H1 (cell line): ENCODE data around the gene TM7SF3. TPM values are rescaled to one million over a fixed set of nuclear protein-coding genes. Genes with fewer than 3 reads are reported as not detected.

Experiments
- CTCF ChIA-PET: fragments of 300-600 bp; sonication (Branson Sonifier 250); formaldehyde crosslinking; loops from one replicate; lab custom pipeline; 2021; ENCODE audit not compliant: partially characterized antibody; lab: Charles Lee
- POLR2A ChIA-PET: fragments of 300-600 bp; sonication (Branson Sonifier 250); formaldehyde crosslinking; loops from one replicate; lab custom pipeline; 2021; ENCODE audit warnings: inconsistent platforms; ENCODE audit not compliant: partially characterized antibody; lab: Charles Lee
- DNase-seq, 2 experiments: peaks; one replicate each; pipeline versions ENCODE4 v3.0.0 to v3.0.0-alpha.2; 2010 to 2022; ENCODE audit warnings: low spot score in 2 of 2, low read depth in 1 of 2, mixed read lengths in 1 of 2
- FAIRE-seq: peaks from 2 replicates; lab custom pipeline; 2011; peaks lifted over from hg19 to GRCh38; lab: Jason Lieb, UNC
- H2AFZ ChIP-seq: 2 replicates; pipeline ENCODE4 v1.8.1; 2012; ENCODE audit warnings: low read length, inconsistent platforms
- H2AK5ac ChIP-seq: 2 replicates; pipeline ENCODE4 v1.6.1; 2013; ENCODE audit warnings: low read depth, low read length
- H2BK120ac ChIP-seq: replicated peaks from 2 replicates; pipeline ENCODE3; 2013; ENCODE audit warnings: low read depth, low read length, inconsistent platforms
- H2BK12ac ChIP-seq: 2 replicates; pipeline ENCODE4 v1.6.1; 2013; ENCODE audit warnings: low read depth, low read length
- H2BK15ac ChIP-seq: 2 replicates; pipeline ENCODE4 v1.6.1; 2013; ENCODE audit warnings: low read length
- H2BK20ac ChIP-seq: 2 replicates; pipeline ENCODE4 v1.6.1; 2013; ENCODE audit warnings: low read length
- H2BK5ac ChIP-seq: 2 replicates; pipeline ENCODE4 v1.6.1; 2013; ENCODE audit warnings: low read depth, low read length
- H3K14ac ChIP-seq: 2 replicates; pipeline ENCODE4 v1.6.1; 2013; ENCODE audit warnings: inconsistent platforms; ENCODE audit not compliant: insufficient read length
- H3K18ac ChIP-seq: 2 replicates; pipeline ENCODE4 v1.6.1; 2013; ENCODE audit warnings: low read length; ENCODE audit errors: extremely low read depth
- H3K23ac ChIP-seq: 2 replicates; pipeline ENCODE4 v1.6.1; 2013; ENCODE audit warnings: inconsistent platforms; ENCODE audit not compliant: insufficient read length
- H3K23me2 ChIP-seq: 2 replicates; pipeline ENCODE4 v1.6.1; 2013; ENCODE audit warnings: low read depth, low read length
- H3K27ac ChIP-seq: 2 replicates; pipeline ENCODE4 v1.6.1; 2011; ENCODE audit warnings: low read depth, low read length, inconsistent platforms
- H3K27me3 ChIP-seq, 4 experiments: replicated peaks in 1 of 4; 1 replicate in 1 of 4; 2 replicates in 3 of 4; pipeline versions ENCODE4 v1.6.1 to v1.8.1; 2011 to 2013; ENCODE audit warnings: low read length in 3 of 4, mild to moderate bottlenecking in 3 of 4, inconsistent platforms in 2 of 4, mixed read lengths in 2 of 4, moderate library complexity in 1 of 4; ENCODE audit not compliant: control insufficient read depth in 3 of 4, insufficient read depth in 3 of 4; ENCODE audit errors: extremely low read depth in 1 of 4
- H3K36me3 ChIP-seq, 4 experiments: 2 replicates each; pipeline versions ENCODE4 v1.6.1 to v1.8.1; 2011 to 2013; ENCODE audit warnings: mild to moderate bottlenecking in 4 of 4, low read length in 3 of 4, moderate library complexity in 2 of 4, control low read depth in 1 of 4, inconsistent platforms in 1 of 4; ENCODE audit not compliant: insufficient read depth in 4 of 4, control insufficient read depth in 2 of 4
- H3K4ac ChIP-seq: replicated peaks from 2 replicates; pipeline ENCODE3; 2013; ENCODE audit warnings: low read length, low read depth, mixed read lengths, inconsistent platforms; ENCODE audit not compliant: insufficient read length
- H3K4me1 ChIP-seq, 4 experiments: replicated peaks in 1 of 4; 1 replicate in 1 of 4; 2 replicates in 3 of 4; pipeline versions ENCODE4 v1.6.1 to v1.8.1; 2011 to 2013; ENCODE audit warnings: low read length in 3 of 4, inconsistent platforms in 2 of 4, mixed read lengths in 1 of 4; ENCODE audit not compliant: insufficient read depth in 4 of 4, control insufficient read depth in 3 of 4
- H3K4me2 ChIP-seq, 2 experiments: 2 replicates each; pipeline versions ENCODE4 v1.6.1 to v1.8.1; 2011 to 2013; ENCODE audit warnings: low read depth in 2 of 2, low read length in 2 of 2, control low read depth in 1 of 2, inconsistent platforms in 1 of 2, mild to moderate bottlenecking in 1 of 2; ENCODE audit not compliant: insufficient read depth in 1 of 2
- H3K4me3 ChIP-seq, 4 experiments: fragments of 200-600, 300-600 bp in 1 of 4; sonication (generic), shearing (Covaris generic), sonication (Bioruptor Twin) in 1 of 4; 2 replicates each; pipeline versions ENCODE4 v1.5.1 to v1.8.1; 2011 to 2016; ENCODE audit warnings: low read length in 4 of 4, low read depth in 3 of 4, control low read depth in 2 of 4, inconsistent platforms in 2 of 4, mild to moderate bottlenecking in 2 of 4, mixed read lengths in 1 of 4, moderate library complexity in 1 of 4; ENCODE audit not compliant: insufficient read depth in 2 of 4; ENCODE audit errors: extremely low read depth in 1 of 4
- H3K56ac ChIP-seq: replicated peaks from 2 replicates; pipeline ENCODE3; 2013; ENCODE audit warnings: low read depth, mild to moderate bottlenecking, mixed read lengths, low read length, inconsistent platforms; ENCODE audit not compliant: insufficient read length
- H3K79me1 ChIP-seq: 2 replicates; pipeline ENCODE4 v1.6.1; 2013; ENCODE audit warnings: low read depth, low read length, control low read depth
- H3K79me2 ChIP-seq, 2 experiments: 2 replicates each; pipeline versions ENCODE4 v1.6.1 to v1.8.1; 2012 to 2013; ENCODE audit warnings: low read length in 2 of 2, mild to moderate bottlenecking in 2 of 2, inconsistent platforms in 1 of 2; ENCODE audit not compliant: insufficient read depth in 2 of 2, control insufficient read depth in 1 of 2
- H3K9ac ChIP-seq, 4 experiments: replicated peaks in 1 of 4; 1 replicate in 1 of 4; 2 replicates in 3 of 4; pipeline versions ENCODE4 v1.6.1 to v1.8.1; 2011 to 2013; ENCODE audit warnings: low read depth in 3 of 4, low read length in 3 of 4, control low read depth in 2 of 4, mild to moderate bottlenecking in 2 of 4, moderate library complexity in 2 of 4, inconsistent platforms in 1 of 4; ENCODE audit errors: extremely low read depth in 1 of 4
- H3K9me3 ChIP-seq, 2 experiments: 2 replicates each; pipeline versions ENCODE4 v1.6.1 to v1.8.1; 2012 to 2013; ENCODE audit warnings: mild to moderate bottlenecking in 2 of 2, moderate library complexity in 2 of 2, control low read depth in 1 of 2, inconsistent platforms in 1 of 2, low read depth in 1 of 2, low read length in 1 of 2, mixed read lengths in 1 of 2; ENCODE audit not compliant: insufficient read depth in 2 of 2
- H4K20me1 ChIP-seq, 2 experiments: replicated peaks in 1 of 2; 2 replicates each; pipeline versions ENCODE3 to v1.8.1; 2011 to 2013; ENCODE audit warnings: inconsistent platforms in 2 of 2, low read length in 2 of 2, mild to moderate bottlenecking in 1 of 2; ENCODE audit not compliant: insufficient read depth in 2 of 2, control insufficient read depth in 1 of 2
- H4K5ac ChIP-seq: 2 replicates; pipeline ENCODE4 v1.6.1; 2013; ENCODE audit warnings: low read length, low read depth, mixed read lengths, inconsistent platforms; ENCODE audit not compliant: insufficient read length
- H4K8ac ChIP-seq: 2 replicates; pipeline ENCODE4 v1.8.0; 2013; ENCODE audit warnings: mild to moderate bottlenecking, moderate library complexity, low read length, inconsistent platforms; ENCODE audit not compliant: insufficient read depth; ENCODE audit errors: extremely low read depth
- H4K91ac ChIP-seq: replicated peaks from 2 replicates; pipeline ENCODE3; 2013; ENCODE audit warnings: low read length, mixed read lengths, inconsistent platforms; ENCODE audit not compliant: insufficient read length
- BCL11A ChIP-seq, 2 experiments: IDR thresholded peaks; one replicate each; pipeline ENCODE4 v1.6.1; 2011; ENCODE audit warnings: low read depth in 2 of 2, low read length in 2 of 2, mild to moderate bottlenecking in 2 of 2
- CEBPB ChIP-seq: IDR thresholded peaks from 2 replicates; pipeline ENCODE4 v1.6.1; 2012; ENCODE audit warnings: low read depth, low read length
- EGR1 ChIP-seq: IDR thresholded peaks from 2 replicates; pipeline ENCODE4 v1.6.1; 2011; ENCODE audit warnings: low read depth, low read length, borderline replicate concordance
- KDM1A ChIP-seq: fragments of 200-600, 300-600 bp; sonication (generic); IDR thresholded peaks from 2 replicates; pipeline ENCODE4 v1.7.1; 2016; ENCODE audit warnings: mild to moderate bottlenecking, low read length, borderline replicate concordance
- SRF ChIP-seq: IDR thresholded peaks from 2 replicates; pipeline ENCODE4 v1.6.1; 2011; ENCODE audit warnings: mild to moderate bottlenecking, low read depth, low read length, moderate library complexity
- WGBS, 2 experiments: shearing (Covaris generic) in 1 of 2; methylation state at CpG; one replicate each; pipeline versions ENCODE4 v1.1.6 to v1.1.7; 2013 to 2015; ENCODE audit warnings: low lambda C conversion rate in 2 of 2, mixed read lengths in 2 of 2, inconsistent platforms in 1 of 2, low coverage in 1 of 2, missing lambda C conversion rate in 1 of 2; ENCODE audit not compliant: insufficient replicate concordance in 2 of 2, insufficient coverage in 1 of 2, insufficient read length in 1 of 2; ENCODE audit errors: extremely low coverage in 1 of 2, missing lambda C conversion rate in 1 of 2; 5-methylcytosine and 5-hydroxymethylcytosine counted together
- polyA plus RNA-seq, 7 experiments: library from polyadenylated mRNA; depleted of rRNA in 3 of 7; stranded (reverse) in 5 of 7; unstranded in 2 of 7; fragments of >200 nt in 5 of 7; fragments of 200-250 nt in 2 of 7; gene quantifications; 1 replicate in 5 of 7; 2 replicates in 1 of 7; 4 replicates in 1 of 7; pipeline versions ENCODE4 v1.2.1 to v1.2.3, GENCODE V29; 2011 to 2013; ENCODE audit warnings: missing spikeins in 2 of 7, mixed read lengths in 2 of 7
- total RNA-seq: library from RNA; stranded (reverse); fragmentation: NEBNext Ultra II Directional; extraction: Animal tissue kit (Norgen Biotek cat#: 25700); gene quantifications from 2 replicates; pipeline ENCODE4 v1.2.1, GENCODE V29; 2021

The TM7SF3 gene
- total and polyA plus RNA-seq, 2 of the 8 experiments (the other 6 are each of a cell fraction or from before 2014, with no cell fraction given), result 57.9 to 77.2 TPM

DNA sequence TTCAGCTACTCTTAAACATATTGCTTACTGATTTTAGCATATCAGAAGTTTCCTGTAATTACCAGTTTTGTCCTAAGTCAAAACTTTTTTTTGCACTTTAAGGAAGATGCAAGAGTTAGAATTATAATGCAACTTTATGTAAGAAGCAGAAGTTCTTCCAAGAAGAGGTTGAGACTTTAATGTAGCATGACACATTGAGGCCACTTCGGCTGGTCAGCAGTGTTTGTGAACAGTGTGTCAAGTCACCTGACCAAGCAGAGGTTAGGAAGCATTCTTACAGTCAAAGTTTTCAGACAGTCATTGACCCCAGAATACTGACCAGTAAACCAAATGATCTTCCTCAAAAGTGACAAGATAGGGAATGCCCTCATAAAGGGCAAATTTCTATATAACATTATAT, 60.7 kb downstream of the TM7SF3 start:
- Histone ChIP-seq H3K79me1 (no peaks in the 10 kb centered on the region; the same call in 1 of the 2 replicates), H3K79me2 (peaks cover 0 to 45% of the 10 kb centered on the region in 2 experiments; a peak in 2 of 4 replicates), H2AK5ac (no peak overlapping the region; the same call in 1 of the 2 replicates), H3K9ac (no peak overlapping the region), H3K4me1 (no peaks in the 10 kb centered on the region), H2BK20ac (no peak overlapping the region), H3K4me3 (no peak overlapping the region), H3K27ac (no peak overlapping the region), H2BK15ac (no peak overlapping the region), H3K4ac (no peak overlapping the region), H3K56ac (no peak overlapping the region), H2BK12ac (no peak overlapping the region), H3K23ac (no peak overlapping the region), H2AFZ (no peak overlapping the region), H4K8ac (no peak overlapping the region), H3K36me3 (peaks cover 2 to 14% (median 6%) of the 10 kb centered on the region in 4 experiments; a peak in 5 of 8 replicates), H2BK120ac (no peak overlapping the region), H4K5ac (no peak overlapping the region), H3K14ac (no peak overlapping the region), H4K91ac (no peak overlapping the region), H4K20me1 (no peaks in the 10 kb centered on the region), H3K9me3 (no peaks in the 10 kb centered on the region), H3K23me2 (no peaks in the 10 kb centered on the region), H3K27me3 (no peaks in the 10 kb centered on the region), H2BK5ac (no peak overlapping the region), H3K18ac (no peak overlapping the region), H3K4me2 (no peak overlapping the region)
- DNase-seq (no peak), FAIRE-seq (no peak)
- POLR2A ChIA-PET, result no interaction called here
- no peak for TF ChIP-seq KDM1A
- no peak for TF ChIP-seq EGR1
- no peak for TF ChIP-seq CEBPB
- no peak for TF ChIP-seq SRF
- no peak for TF ChIP-seq BCL11A (IDR thresholded peaks at IDR 0.05; ENCODE audit: low read depth in 2 of 2, low read length in 2 of 2)
- 85% methylated on average over 1 of the region's 1 CpG; no CpG with 5 or more reads in 1 of the 2 experiments for WGBS, 2 experiments
- CTCF ChIA-PET, result no interaction called here
